HG02588 (cell line): ENCODE measurements around the gene PLG.
"Not testable (repeated sequence)": the region's sequence is repeated elsewhere in the genome, so short reads cannot be mapped to it uniquely, and the experiment has no call there.

Experiments used
- ATAC-seq: cut with Tn5 transposase; IDR thresholded peaks from one replicate; pipeline ENCODE4 v1.9.1; 2021; ENCODE audit warnings: mild to moderate bottlenecking, moderate library complexity; ENCODE audit not compliant: unreplicated experiment

Gene PLG

DNA sequence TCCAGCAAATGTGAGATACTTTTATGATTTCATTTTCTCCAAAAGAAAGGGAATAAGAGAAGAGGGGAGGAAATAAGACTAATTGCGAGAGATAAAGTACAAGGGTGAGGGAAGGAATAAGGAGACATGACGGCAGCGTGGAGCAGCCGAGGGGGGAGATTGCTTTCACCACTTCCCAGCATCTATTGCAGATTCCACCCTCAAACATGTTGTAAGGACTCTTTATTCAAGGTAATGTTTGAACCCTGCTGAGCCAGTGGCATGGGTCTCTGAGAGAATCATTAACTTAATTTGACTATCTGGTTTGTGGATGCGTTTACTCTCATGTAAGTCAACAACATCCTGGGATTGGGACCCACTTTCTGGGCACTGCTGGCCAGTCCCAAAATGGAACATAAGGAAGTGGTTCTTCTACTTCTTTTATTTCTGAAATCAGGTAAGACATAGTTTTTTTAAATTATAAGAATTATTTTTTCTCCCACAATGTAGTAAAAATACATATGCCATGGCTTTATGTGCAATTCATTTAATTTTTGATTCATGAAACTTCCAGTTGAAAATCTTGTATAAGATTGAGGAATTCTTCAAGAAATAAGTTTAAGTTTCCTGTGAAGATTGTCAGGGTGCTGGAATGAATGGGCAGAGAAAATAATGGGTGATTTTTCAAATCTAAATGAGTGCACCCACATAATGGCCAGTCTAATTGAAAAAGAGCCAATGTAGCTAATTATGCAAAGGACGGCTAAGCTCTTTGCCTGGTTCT, at the start of gene PLG:
PLG (plus strand) TSS at position 327 of the 763 bp plus-strand sequence; CDS start at position 388, 61 bp downstream.
- ATAC-seq: not testable (repeated sequence)

DNA sequence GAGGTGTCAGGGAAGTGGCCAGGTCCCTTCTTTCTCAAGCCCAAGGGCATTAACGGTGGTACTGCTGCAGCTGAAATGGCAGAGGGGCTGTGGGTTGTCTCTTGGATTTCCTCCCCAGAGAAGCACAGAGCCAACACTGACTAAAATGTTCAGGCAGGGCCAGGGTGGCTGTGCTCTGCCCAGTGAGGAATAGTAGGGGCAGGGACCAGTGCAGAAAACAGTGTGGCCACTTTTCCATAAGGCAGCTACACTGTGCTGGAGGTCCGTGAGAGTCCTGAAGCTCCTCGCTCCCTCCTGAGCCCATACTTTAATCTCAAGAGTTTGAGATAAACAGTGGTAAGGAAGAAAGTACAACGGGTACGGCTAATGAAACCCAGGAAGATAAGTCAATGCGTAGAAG, 42.5 kb upstream of the PLG start:
- no peak for ATAC-seq

DNA sequence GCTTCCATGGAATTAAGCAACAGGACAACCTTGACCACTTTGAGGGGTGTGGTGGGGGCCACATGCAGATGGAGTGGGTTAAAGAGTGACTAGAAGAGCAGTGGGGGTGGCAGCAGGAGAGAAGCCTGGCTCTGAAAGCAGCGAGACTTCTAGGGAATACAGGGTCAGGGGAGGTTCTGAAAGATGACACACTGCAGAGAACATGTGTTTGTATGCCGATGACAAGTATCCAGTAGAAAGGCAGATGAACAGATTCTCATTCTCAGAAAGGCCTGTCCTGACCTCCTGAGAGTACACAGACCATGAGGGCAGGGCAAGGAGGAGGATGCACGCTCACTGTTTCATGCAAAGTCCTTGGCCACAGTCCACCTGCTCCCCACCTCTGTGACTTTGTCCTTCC, 40.8 kb upstream of the PLG start:
- ATAC-seq: no peak

DNA sequence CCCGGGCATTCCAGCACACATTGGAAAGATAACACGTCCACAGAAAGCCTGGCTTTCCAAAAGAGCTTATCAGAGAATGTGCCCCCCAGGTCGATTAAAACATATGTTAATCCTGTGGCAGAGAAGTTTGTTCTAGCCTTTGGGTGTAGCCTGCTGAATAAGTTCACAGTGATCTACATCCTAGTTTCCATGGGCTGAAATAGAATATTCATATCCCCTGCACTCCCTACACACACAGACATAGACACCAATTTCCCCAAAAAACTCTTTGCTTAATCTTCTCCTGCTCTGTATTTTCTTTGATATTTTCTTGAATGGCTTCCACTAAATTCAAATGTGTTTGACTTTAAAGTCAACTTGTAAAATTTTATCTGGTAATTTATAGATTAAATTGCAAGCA, 39.6 kb upstream of the PLG start:
- ATAC-seq: no peak

DNA sequence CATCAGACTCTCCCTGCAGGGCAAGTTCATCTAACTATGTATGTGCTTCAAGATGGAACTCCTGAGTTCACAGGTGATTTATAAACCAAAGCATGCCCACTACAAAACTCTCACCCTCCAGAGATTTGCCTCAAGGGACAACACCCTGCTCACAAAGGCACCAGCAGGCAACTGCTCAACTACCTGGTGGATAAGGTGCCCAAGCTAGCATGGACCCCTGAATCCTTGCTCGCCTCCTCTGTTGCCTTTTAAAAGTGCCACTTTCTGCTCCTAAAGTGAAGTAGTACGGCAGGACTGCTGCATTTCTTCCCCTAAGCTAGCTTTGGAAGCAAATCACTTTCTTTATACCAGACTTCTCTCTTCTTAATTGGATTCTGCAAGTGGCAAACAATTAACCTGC, 39.2 kb upstream of the PLG start:
- ATAC-seq: no peak

DNA sequence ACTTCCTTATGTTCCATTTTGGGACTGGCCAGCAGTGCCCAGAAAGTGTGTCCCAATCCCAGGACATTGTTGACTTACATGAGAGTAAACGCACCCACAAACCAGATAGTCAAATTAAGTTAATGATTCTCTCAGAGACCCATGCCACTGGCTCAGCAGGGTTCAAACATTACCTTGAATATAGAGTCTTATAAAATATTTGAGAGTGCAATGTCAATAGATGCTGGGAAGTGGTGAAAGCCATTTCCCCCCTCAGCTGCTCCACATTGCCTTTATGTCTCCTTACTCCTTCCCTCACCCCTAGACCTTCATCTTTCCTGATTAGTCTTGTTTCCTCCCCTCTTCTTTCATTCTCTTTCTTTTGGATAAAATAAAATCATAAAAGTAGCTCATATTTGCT, 37.8 kb upstream of the PLG start, which contains the start of gene LPA:
LPA (minus strand) TSS at position 78 of the 400 bp plus-strand sequence; CDS start at position 17, 61 bp downstream.
- ATAC-seq: not testable (repeated sequence)

DNA sequence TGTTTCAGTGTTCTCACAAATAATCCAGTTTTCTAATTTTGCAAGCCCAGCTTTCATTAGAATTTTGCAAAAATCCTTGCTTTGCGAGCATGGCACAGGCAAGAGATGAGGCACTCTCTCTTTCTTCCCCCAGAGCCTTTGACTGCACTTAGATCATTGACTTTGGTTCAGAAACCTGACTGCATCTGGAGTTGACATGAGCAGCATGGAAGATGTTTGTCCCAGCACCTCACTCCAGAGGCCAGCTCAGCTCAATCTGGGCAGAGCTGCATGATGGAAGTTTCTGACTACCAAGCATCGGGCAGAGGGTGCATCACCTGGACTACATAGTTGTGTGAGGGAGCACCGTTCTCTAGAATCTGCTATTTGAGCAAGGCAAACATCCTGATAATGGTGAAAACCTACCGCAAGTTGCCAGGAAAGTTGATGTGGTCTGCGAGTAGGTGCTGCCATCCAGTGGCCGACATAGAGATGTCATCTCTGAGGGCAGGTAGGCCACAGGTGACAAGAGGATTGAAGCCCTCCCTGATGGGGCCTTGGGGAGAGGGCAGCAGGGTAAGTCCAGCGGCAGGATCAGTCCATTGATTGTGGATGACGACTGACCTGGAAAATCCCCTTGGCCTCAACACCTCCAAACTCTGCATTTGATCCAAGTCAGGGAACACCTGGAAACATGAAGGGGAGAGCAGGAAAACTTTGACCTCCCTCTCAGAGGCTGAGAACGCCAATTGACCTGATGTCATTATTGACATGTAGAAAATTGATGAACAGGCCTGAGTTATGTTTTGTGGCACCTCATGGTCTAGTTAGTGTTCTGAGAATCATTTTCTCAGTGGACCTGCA, 34.2 kb upstream of the PLG start:
- ATAC-seq: no peak

DNA sequence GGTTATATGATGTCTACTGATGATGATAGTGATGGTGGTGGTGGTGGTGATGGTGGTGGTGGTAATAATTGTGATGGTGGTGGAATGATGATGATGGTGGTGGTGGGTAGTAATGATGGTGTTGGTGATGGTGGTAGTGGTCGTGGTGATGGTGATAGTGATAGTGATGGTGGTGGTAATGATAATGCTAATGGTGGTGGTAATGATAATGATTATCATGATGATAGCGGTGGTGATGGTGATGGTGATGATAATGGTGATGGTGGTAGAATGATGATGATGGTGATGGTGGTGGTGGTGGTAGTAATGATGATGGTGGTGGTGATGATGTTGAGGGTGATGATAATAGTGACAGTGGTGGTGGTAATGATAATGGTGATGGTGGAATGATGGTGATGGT, 33.5 kb upstream of the PLG start:
- no peak for ATAC-seq

DNA sequence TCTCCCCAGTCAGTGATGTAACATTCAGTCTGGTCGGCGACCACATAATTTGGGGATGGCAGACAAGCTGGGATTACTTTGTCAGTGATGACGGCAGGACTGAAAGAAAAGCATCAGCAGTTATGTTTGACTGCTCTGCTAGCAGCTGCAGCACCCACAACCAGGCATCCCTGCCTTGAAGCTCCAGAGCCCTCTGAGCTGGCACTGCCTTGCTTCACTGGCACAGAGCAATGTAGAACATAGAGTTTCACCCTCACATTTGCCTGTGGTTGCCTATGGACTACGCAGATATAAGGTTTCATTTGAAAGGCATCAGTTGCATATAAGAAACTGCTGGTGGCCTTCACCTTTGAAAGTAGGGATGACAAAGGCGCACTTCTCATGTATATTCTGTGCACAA, 25.6 kb upstream of the PLG start:
- not testable (repeated sequence) for ATAC-seq

DNA sequence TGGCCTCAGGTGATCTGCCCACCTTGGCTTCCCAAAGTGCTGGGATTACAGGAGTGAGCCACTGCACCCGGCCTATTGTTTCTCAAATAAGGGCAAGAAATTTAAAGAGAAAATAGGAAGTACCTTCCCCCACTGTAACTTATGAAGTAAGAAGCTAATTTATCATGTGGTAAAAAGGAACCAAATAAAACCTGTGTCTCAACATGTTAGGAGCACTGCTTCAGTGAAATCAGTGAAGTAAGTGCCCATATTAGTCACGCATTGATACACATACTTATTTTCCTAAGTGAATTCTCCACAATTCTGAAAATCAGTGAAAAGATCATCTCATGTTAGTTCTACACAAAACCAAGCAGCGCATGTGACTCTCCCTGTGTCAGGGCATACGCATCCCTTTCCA, 23.8 kb upstream of the PLG start:
- ATAC-seq: no peak

DNA sequence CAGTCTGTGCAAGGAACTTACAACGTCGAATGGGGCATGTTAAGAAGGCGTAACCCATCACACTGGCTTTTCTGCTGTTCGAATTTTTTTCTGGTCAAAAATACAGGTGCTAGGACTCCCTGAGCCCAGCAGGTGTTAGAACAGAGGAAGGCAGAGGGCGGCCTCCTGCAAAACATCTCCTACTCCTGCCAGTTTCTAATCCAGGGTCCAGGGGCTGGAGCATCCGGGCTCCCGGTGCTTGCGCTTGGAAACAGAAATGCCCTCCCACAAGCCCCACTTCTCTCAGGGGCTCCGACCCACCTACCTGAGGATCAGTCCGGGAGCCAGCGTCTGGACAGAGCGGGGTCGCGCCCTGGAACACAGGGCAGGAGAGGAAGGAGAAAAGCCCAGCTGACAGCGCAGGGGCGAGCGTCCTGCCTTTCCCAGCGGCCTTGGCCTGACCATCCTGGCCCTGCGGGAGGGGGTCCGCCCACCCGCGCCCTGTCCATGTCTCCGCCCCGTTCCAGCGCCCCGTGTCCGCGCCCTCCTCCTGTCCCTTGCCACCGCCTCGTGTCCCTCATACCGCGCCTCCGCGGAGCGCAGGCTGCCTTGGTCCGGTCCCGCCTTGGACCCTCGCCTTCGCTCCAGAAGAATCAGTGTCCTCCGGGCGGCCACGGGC, 23.2 kb upstream of the PLG start:
- no peak for ATAC-seq

DNA sequence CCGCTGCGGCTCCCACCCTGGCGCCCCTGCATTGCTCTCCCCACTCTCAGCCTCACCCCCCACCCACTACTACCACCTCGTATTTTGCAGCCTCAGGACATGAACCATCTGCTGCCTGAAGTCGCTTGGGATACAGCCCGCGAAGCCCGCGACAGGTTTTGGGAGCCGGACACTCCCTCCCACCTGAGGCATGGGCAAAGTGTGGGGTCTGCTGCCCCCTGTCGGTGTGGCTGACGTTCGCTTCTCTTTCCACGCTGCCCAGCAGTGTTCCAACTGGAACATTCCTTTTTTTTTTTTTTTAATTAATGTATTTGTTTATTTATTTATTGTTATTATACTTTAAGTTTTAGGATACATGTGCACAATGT, 22.7 kb upstream of the PLG start:
- ATAC-seq: no peak

DNA sequence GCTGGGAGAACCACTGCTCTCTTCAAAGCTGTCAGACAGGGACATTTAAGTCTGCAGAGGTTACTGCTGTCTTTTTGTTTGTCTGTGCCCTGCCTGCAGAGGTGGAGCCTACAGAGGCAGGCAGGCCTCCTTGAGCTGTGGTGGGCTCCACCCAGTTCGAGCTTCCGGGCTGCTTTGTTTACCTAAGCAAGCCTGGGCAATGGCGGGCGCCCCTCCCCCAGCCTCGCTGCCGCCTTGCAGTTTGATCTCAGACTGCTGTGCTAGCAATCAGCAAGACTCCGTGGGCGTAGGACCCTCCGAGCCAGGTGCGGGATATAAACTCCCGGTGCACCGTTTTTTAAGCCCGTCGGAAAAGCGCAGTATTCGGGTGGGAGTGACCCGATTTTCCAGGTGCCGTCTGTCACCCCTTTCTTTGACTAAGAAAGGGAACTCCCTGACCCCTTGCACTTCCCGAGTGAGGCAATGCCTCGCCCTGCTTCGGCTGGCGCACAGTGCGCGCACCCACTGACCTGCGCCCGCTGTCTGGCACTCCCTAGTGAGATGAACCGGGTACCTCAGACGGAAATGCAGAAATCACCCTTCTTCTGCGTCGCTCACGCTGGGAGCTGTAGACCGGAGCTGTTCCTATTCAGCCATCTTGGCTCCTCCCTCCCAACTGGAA, 16.8 kb upstream of the PLG start:
- not testable (repeated sequence) for ATAC-seq

DNA sequence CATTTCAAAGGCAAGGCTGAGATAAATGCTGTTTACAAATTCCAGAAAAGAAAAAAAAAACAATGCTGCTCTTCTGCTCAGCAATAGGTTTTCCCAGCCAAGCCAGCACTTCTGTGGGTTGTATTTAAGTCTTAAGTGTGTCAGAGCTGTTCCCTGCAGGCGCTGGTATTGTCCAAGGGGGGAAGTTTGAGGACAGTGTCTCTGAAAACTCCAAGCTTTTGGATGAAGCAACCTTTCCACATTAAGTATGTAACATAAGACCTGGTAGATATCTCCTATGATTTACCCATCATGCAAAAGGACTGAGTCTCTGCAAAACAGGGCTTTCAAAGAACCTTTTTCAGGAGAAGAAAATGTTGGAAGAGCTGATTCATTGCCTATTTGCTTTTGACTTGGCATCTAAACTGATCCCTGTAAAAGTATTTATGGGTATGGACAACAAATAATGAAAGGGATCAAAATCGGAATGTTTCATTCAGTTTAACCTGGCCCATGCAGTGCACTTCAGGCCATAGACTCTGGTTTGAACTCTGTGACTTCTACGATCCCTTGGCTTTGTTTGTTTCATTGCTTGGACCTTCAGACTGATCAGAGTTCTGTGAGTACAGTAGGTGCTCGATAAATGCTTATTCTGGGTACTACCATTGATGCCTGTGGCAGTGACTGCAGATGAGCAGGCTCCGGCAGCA, 16.1 kb upstream of the PLG start:
- no peak for ATAC-seq

DNA sequence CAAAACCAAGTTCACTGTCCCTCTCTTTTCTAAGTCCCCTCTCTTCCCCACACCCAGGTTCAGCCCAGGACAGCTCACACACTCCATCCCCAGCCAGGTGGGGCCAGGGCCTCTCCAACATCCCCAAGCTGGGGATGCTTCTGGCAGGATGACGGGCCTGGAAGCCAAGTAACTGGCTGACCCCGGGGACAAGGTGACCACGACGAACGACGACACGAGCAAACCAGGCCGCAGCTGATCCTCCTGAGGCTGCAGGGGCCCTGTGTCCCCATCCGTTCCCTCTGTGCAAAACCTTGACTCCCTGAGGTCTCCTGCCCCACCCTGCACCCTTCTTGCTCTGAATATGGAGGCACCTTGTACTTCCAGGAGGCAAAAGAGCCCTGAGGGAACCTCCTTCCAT, 11.6 kb upstream of the PLG start:
- no peak for ATAC-seq

DNA sequence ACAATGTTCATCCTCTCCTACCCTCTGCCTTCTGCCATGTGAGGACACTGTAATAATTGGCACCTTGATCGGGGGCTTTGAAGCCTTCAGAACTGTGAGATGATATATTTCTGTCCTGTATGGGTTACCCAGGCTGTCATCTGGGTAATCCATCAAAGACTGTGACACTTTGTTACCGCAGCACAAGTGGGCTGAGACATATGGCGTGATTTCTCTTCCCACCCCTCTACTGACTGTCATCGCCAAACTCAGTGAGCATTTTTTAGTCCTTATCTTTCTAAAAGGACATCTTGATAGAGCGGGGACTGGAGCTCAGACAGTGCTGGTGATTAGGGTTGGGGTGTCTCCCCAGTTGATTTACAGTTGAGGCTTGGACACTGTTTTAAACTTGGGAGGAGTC, 10.4 kb upstream of the PLG start:
- ATAC-seq: no peak

DNA sequence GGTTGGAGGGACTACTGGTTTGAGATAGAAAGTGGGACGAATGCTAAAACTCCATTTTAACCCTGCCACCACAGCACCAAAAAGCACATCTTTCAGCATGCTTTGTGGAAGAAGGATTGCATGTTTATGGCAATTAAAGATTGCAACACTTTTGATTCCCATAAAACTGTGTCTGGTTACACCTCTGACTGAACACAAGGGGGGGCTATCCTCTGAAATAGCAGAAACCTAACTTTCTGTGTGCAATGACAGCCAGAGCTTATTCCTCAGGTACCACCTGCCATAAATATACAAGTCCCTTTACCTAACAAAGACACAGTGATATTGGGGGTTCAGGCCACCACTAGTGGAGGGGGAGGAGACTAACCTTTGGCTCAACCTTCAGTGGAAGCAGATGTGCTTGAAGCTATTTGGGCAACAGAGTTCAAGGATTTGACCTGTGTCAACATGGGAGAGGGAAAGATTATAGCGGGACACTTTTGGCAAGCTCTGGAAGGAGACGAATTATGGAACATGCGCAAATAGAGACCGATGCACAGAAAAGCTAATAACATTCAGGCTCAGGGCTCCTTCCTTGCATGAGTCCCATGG, 9.6 kb upstream of the PLG start:
- no peak for ATAC-seq

DNA sequence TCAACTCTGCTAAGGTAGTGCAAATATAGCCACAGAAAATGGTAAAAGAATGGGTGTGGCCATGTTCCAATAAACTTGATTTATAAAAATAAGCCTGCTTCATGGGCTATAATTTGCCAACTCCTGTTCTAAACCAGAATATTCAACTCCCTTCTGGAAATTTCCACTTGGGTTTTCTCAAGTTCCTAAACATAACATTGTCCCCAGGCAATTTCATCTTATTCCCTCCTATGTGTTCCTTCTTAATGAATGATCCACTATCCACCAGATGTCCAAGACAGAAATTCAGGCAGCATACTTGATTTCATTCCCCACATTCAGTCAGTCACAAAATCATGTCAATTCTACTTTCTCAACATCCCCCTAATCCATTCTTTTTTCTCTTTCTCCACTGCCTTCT, 7.0 kb upstream of the PLG start:
- not testable (repeated sequence) for ATAC-seq

DNA sequence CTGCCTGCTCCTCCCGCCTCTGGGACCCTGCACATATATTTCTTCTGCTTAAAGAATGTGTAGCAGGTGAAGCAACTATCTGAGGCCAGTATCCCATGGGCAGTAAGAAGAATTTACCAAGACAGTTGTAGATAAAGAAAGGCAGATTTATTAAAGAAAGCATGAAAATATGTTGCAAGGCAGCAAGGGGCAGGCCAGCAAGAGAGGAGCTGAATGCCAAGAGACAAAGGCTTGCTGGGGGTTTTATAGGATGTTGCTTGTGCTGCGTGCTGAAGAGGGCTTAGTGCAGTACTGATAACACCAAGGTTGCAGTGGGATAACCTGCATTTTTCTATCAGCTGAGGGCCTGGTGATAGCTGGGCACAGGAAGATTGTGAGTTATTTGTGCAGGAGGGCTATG, 6.4 kb upstream of the PLG start:
- not testable (repeated sequence) for ATAC-seq

DNA sequence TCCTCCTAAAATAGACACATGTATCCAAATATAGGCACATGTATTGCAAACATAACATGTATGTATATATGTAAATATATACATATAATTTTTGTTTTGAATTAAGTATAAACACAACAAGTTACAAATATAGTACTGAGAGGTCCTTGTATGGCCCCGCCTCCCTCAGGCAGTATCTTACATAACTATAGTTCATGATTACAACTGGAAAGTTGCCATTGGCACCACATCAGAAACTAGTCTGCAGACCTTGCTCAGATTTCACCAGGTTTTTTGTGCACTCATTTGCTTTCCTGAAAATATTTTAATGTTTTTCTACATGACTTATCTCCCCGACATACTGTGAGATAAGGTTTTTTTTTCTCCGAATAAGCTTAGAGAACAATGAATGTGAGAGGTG, 5.2 kb upstream of the PLG start:
- ATAC-seq: not testable (repeated sequence)
